HG03039 (cell line): Measurements from ENCODE around the gene TAS2R31.
"Not testable (repeated sequence)": the region's sequence is repeated elsewhere in the genome, so short reads cannot be mapped to it uniquely, and the experiment has no call there.

Experiments used
- ATAC-seq: cut with Tn5 transposase; IDR thresholded peaks from one replicate; pipeline ENCODE4 v1.9.1; 2021; ENCODE audit warnings: mild to moderate bottlenecking, moderate library complexity; ENCODE audit not compliant: unreplicated experiment

TAS2R31 gene

GRCh38 chr12:11031307-11031706, at the start of gene TAS2R31:
Gene TAS2R31, minus strand, starts transcription at chr12:11031407. Its CDS starts 72 bp downstream, at chr12:11031335.
- no peak for ATAC-seq

- ATAC-seq: no peak
Observed at GRCh38 chr12:11078246-11078645, 47.0 kb upstream of the TAS2R31 start.

- no peak for ATAC-seq
Observed at GRCh38 chr12:11075642-11076041, 44.4 kb upstream of the TAS2R31 start.

- no peak for ATAC-seq
Observed at GRCh38 chr12:11071414-11071813, 40.2 kb upstream of the TAS2R31 start.

GRCh38 chr12:11070999-11071398, 39.8 kb upstream of the TAS2R31 start:
- ATAC-seq: no peak

GRCh38 chr12:11069854-11070365, 38.7 kb upstream of the TAS2R31 start:
- no peak for ATAC-seq

GRCh38 chr12:11067514-11067913, 36.3 kb upstream of the TAS2R31 start:
- no peak for ATAC-seq

GRCh38 chr12:11062194-11062593, 31.0 kb upstream of the TAS2R31 start, which contains the start of gene TAS2R46:
Gene TAS2R46, minus strand, starts transcription at chr12:11062294. Its CDS starts 0 bp downstream, at chr12:11062294.
- ATAC-seq: not testable (repeated sequence)

GRCh38 chr12:11059784-11060183, 28.6 kb upstream of the TAS2R31 start:
- ATAC-seq: no peak

- ATAC-seq: no peak
Observed at GRCh38 chr12:11059041-11059440, 27.8 kb upstream of the TAS2R31 start.

- no peak for ATAC-seq
Observed at GRCh38 chr12:11055306-11055705, 24.1 kb upstream of the TAS2R31 start.

- ATAC-seq: not testable (repeated sequence)
Observed at GRCh38 chr12:11049806-11050531, 18.8 kb upstream of the TAS2R31 start.

GRCh38 chr12:11041366-11041765, 10.2 kb upstream of the TAS2R31 start:
- not testable (repeated sequence) for ATAC-seq

- no peak for ATAC-seq
Observed at GRCh38 chr12:11040162-11040561, 9.0 kb upstream of the TAS2R31 start.

GRCh38 chr12:11039171-11039570, 8.0 kb upstream of the TAS2R31 start:
- no peak for ATAC-seq

GRCh38 chr12:11033959-11034358, 2.8 kb upstream of the TAS2R31 start:
- not testable (repeated sequence) for ATAC-seq

GRCh38 chr12:11026118-11026517, 5.1 kb downstream of the TAS2R31 start:
- ATAC-seq: no peak

GRCh38 chr12:11023387-11023786, 7.8 kb downstream of the TAS2R31 start:
- ATAC-seq: no peak

GRCh38 chr12:11022520-11022919, 8.7 kb downstream of the TAS2R31 start, which contains the start of gene TAS2R19:
Gene TAS2R19, minus strand, starts transcription at chr12:11022620. Its CDS starts 49 bp downstream, at chr12:11022571.
- no peak for ATAC-seq

- no peak for ATAC-seq
Observed at GRCh38 chr12:11016937-11017336, 14.3 kb downstream of the TAS2R31 start.

GRCh38 chr12:11015775-11016430, 15.3 kb downstream of the TAS2R31 start:
- ATAC-seq: no peak

- no peak for ATAC-seq
Observed at GRCh38 chr12:11014234-11014633, 17.0 kb downstream of the TAS2R31 start.
